GM12878 (cell line): Measurements from ENCODE around the gene NKAIN1. TPM values are rescaled to one million over a fixed set of nuclear protein-coding genes. Genes with fewer than 3 reads are reported as not detected.

Experiments
- ATAC-seq: fragments of 200-7000 bp; cut with Tn5 transposase; 3 replicates; pipeline ENCODE4 v1.9.1; 2020; ENCODE audit warnings: mild to moderate bottlenecking, moderate library complexity
- BruUV-seq: library from RNA; stranded (reverse); fragments of 400-500 nt; replicated peaks from 2 replicates; lab custom pipeline; 2021; lab: Mats Ljungman, UMichigan
- CTCF ChIA-PET: fragments of 300-600 bp; sonication (Branson Sonifier 250); formaldehyde crosslinking; extraction: SDS; loops from one replicate; lab custom pipeline; 2021; ENCODE audit warnings: inconsistent platforms; lab: Yijun Ruan, JAX
- POLR2A ChIA-PET: fragments of 350-600 bp; formaldehyde crosslinking; extraction: SDS; loops from one replicate; lab custom pipeline; 2021; ENCODE audit warnings: inconsistent platforms; lab: Charles Lee
- RAD21 ChIA-PET: fragments of 300-600 bp; sonication (Branson Sonifier 250); formaldehyde crosslinking; loops from one replicate; lab custom pipeline; 2023; ENCODE audit warnings: antibody characterized with exemption; ENCODE audit not compliant: unreplicated experiment; lab: Charles Lee
- SMC1A ChIA-PET: fragments of 300-600 bp; sonication (Branson Sonifier 250); formaldehyde crosslinking; loops from one replicate; lab custom pipeline; 2023; ENCODE audit not compliant: unreplicated experiment, uncharacterized antibody; lab: Charles Lee
- DNase-seq: peaks from one replicate; pipeline ENCODE4 v3.0.0-alpha.2; 2011; ENCODE audit warnings: low read depth, low spot score
- FAIRE-seq: peaks from 3 replicates; lab custom pipeline; 2011; peaks lifted over from hg19 to GRCh38; lab: Jason Lieb, UNC
- H2AFZ ChIP-seq: 2 replicates; pipeline ENCODE4 v1.6.0; 2011; ENCODE audit warnings: low read depth, low read length, control low read depth; ENCODE audit not compliant: control insufficient read depth
- H3K27ac ChIP-seq: 2 replicates; pipeline ENCODE4 v1.5.1; 2011; ENCODE audit warnings: control low read depth; ENCODE audit not compliant: control insufficient read depth, insufficient read depth
- H3K27me3 ChIP-seq, 2 experiments: replicated peaks in 1 of 2; 2 replicates each; pipeline versions ENCODE4 v1.6.0 to v1.6.1; 2011; ENCODE audit warnings: low read length in 1 of 2; ENCODE audit not compliant: control insufficient read depth in 2 of 2, insufficient read depth in 2 of 2
- H3K36me3 ChIP-seq, 2 experiments: 2 replicates each; pipeline ENCODE4 v1.5.1; 2011; ENCODE audit warnings: low read length in 1 of 2; ENCODE audit not compliant: control insufficient read depth in 2 of 2, insufficient read depth in 2 of 2
- H3K4me1 ChIP-seq: 2 replicates; pipeline ENCODE4 v1.6.1; 2011; ENCODE audit warnings: mild to moderate bottlenecking, low read length, moderate library complexity, mixed read lengths; ENCODE audit not compliant: control insufficient read depth, insufficient read depth
- H3K4me2 ChIP-seq: 2 replicates; pipeline ENCODE4 v1.6.0; 2011; ENCODE audit warnings: control low read depth; ENCODE audit not compliant: control insufficient read depth, insufficient read depth
- H3K4me3 ChIP-seq: fragments of 200-600 bp; sonication (generic); 2 replicates; pipeline ENCODE4 v1.5.1; 2016
- H3K79me2 ChIP-seq: 2 replicates; pipeline ENCODE4 v1.6.0; 2011; ENCODE audit warnings: low read length; ENCODE audit not compliant: control insufficient read depth, insufficient read depth
- H3K9ac ChIP-seq: 2 replicates; pipeline ENCODE4 v1.8.0; 2011; ENCODE audit warnings: low read length, control low read depth, mixed read lengths; ENCODE audit not compliant: control insufficient read depth, insufficient read depth
- H3K9me3 ChIP-seq: replicated peaks from 3 replicates; pipeline ENCODE4 v1.5.1; 2011; ENCODE audit warnings: mild to moderate bottlenecking, low read length; ENCODE audit not compliant: control insufficient read depth, insufficient read depth
- H4K20me1 ChIP-seq: 2 replicates; pipeline ENCODE4 v1.6.0; 2011; ENCODE audit not compliant: control insufficient read depth, insufficient read depth
- ASH2L ChIP-seq: fragments of 300-600, 200-600 bp; sonication (generic); IDR thresholded peaks from 2 replicates; pipeline ENCODE4 v1.6.1; 2017; ENCODE audit warnings: low read depth, mild to moderate bottlenecking, borderline replicate concordance
- ATF7 ChIP-seq: fragments of 450-650 bp; IDR thresholded peaks from 2 replicates; pipeline ENCODE4 v1.6.1; 2016; ENCODE audit warnings: low read depth, mild to moderate bottlenecking
- BCL11A ChIP-seq: IDR thresholded peaks from 2 replicates; pipeline ENCODE4 v1.6.1; 2011; ENCODE audit warnings: low read depth, low read length
- CBX3 ChIP-seq: fragments of 200-600 bp; sonication (generic); IDR thresholded peaks from 2 replicates; pipeline ENCODE4 v1.6.1; 2016; ENCODE audit warnings: low read depth, borderline replicate concordance
- EED ChIP-seq: sonication (generic); IDR thresholded peaks from 2 replicates; pipeline ENCODE4 v1.6.1; 2016; ENCODE audit warnings: antibody characterized with exemption, low read depth
- HCFC1 ChIP-seq: fragments of 150-350 bp; IDR thresholded peaks from 2 replicates; pipeline ENCODE4 v1.6.1; 2014; ENCODE audit warnings: low read length
- HDGF ChIP-seq: fragments of 450-650 bp; IDR thresholded peaks from 2 replicates; pipeline ENCODE4 v1.6.1; 2016; ENCODE audit warnings: antibody characterized with exemption
- IKZF2 ChIP-seq, 2 experiments: fragments of 450-650 bp; IDR thresholded peaks; 2 replicates each; pipeline ENCODE4 v1.6.1; 2017; ENCODE audit warnings: mild to moderate bottlenecking in 2 of 2, moderate library complexity in 2 of 2
- JUND ChIP-seq: IDR thresholded peaks from 2 replicates; pipeline ENCODE4 v1.6.1; 2012; ENCODE audit warnings: low read depth, mild to moderate bottlenecking, low read length, improper control_type of control experiment, moderate library complexity
- KLF5 ChIP-seq: fragments of 450-650 bp; IDR thresholded peaks from 2 replicates; pipeline ENCODE4 v1.6.1; 2014; ENCODE audit warnings: mild to moderate bottlenecking; ENCODE audit not compliant: partially characterized antibody
- POU2F2 ChIP-seq: IDR thresholded peaks from 3 replicates; pipeline ENCODE4 v1.6.1; 2011; ENCODE audit warnings: low read depth, mild to moderate bottlenecking, low read length, borderline replicate concordance
- STAT3 ChIP-seq: IDR thresholded peaks from 2 replicates; pipeline ENCODE4 v1.6.1; 2011; ENCODE audit warnings: low read depth, low read length, improper control_type of control experiment
- SUZ12 ChIP-seq: fragments of 200-600 bp; sonication (generic); IDR thresholded peaks from one replicate; pipeline ENCODE4 v1.6.1; 2018; ENCODE audit warnings: antibody characterized with exemption, mild to moderate bottlenecking; ENCODE audit not compliant: unreplicated experiment
- TCF12 ChIP-seq: IDR thresholded peaks from 2 replicates; pipeline ENCODE4 v1.6.1; 2011; ENCODE audit warnings: low read depth, mild to moderate bottlenecking, low read length
- TCF7 ChIP-seq: IDR thresholded peaks from 2 replicates; pipeline ENCODE4 v1.6.1; 2014; ENCODE audit warnings: antibody characterized with exemption, borderline replicate concordance
- YBX1 ChIP-seq: fragments of 450-650 bp; IDR thresholded peaks from 2 replicates; pipeline ENCODE4 v1.6.1; 2016; ENCODE audit warnings: antibody characterized with exemption
- WGBS: methylation state at CpG from one replicate; pipeline ENCODE4 v1.1.6; 2016; ENCODE audit warnings: low lambda C conversion rate; ENCODE audit not compliant: insufficient replicate concordance, insufficient coverage; ENCODE audit errors: missing lambda C conversion rate; 5-methylcytosine and 5-hydroxymethylcytosine counted together
- in situ Hi-C: fragments of 300-500 bp; cut with MboI; formaldehyde crosslinking; loops from 9 replicates; pipeline ENCODE4 v1.14.3; 2018; ENCODE audit warnings: mixed read lengths
- intact Hi-C: fragments of 100-400 bp; cut with micrococcal nuclease; formaldehyde crosslinking; loops from one replicate; pipeline ENCODE4 v1.14.2; 2022; ENCODE audit not compliant: unreplicated experiment
- polyA plus RNA-seq, 11 experiments: library from polyadenylated mRNA; depleted of rRNA in 4 of 11; unstranded in 6 of 11; stranded (reverse) in 5 of 11; fragments of >200 nt; fragmentation: Nextera tagmentation in 4 of 11; fragmentation: Illumina TruSeq in 1 of 11; extraction: Ambion mirVana in 4 of 11; extraction: Trizol in 1 of 11; gene quantifications; 1 replicate in 1 of 11; 2 replicates in 10 of 11; pipeline versions ENCODE4 v1.2.1 to v1.2.3, GENCODE V29; 2011 to 2016; ENCODE audit warnings: inconsistent platforms in 2 of 11, missing spikeins in 2 of 11, low read depth in 1 of 11
- total RNA-seq, 4 experiments: library from RNA; depleted of rRNA in 3 of 4; stranded (reverse); fragments of >200 nt in 3 of 4; fragmentation: Illumina TruSeq in 1 of 4; extraction: Trizol in 1 of 4; gene quantifications; 2 replicates each; pipeline versions ENCODE4 v1.2.1 to v1.2.3, GENCODE V29; 2013 to 2021
- TF ChIP-seq, protein P1 (sequence below): IDR thresholded peaks from 2 replicates; pipeline ENCODE4 v1.6.1; 2011; ENCODE audit warnings: low read depth, mild to moderate bottlenecking, low read length, moderate library complexity, borderline replicate concordance; ENCODE audit errors: extremely low read depth
- TF ChIP-seq, protein P2 (sequence below): fragments of 450-650 bp; IDR thresholded peaks from 2 replicates; pipeline ENCODE4 v1.6.1; 2018; ENCODE audit warnings: mild to moderate bottlenecking, low read depth, moderate library complexity; ENCODE audit not compliant: partially characterized antibody

NKAIN1 gene
- total and polyA plus RNA-seq, 10 of the 15 experiments (the other 5 are each of a cell fraction or from before 2014, with no cell fraction given), result not detected

DNA sequence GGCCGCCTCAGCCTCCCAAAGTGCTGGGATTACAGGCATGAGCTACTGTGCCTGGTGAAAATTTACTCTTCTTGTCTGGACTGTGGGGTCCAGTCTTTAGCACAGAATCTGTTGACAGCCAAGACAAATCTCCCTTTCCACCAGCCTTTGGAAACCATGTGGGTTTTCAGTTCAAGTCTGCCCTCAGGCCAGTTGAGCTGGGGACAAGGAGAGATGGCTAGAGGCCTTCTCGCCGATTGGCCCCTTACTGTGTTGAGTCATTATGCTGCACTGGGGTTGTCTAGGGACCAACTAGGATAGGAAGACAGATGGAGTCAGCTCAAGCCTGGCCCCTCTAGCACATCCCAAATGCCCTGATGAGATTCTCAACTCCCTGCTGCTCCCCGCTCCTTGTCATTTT lies 8.6 kb upstream of the NKAIN1 start:
- H3K27me3 ChIP-seq, result no peaks in the 10 kb centered on the region; a peak in 1 of 4 replicates
- ChIA-PET CTCF (no interaction called here), SMC1A (interaction anchor here (0.9 kb wide), 1 partner anchor 112 kb away, joined by 3 read pairs; no protein-coding TSS in a partner anchor), POLR2A (no interaction called here), RAD21 (no interaction called here)
- DNase-seq (no peak), ATAC-seq (no peak), FAIRE-seq (no peak)
- in situ Hi-C loops (no loop called here), intact Hi-C loops (no loop called here)
- H3K4me3 ChIP-seq, result no peak overlapping the region
- no TSS peak for BruUV-seq
- TF ChIP-seq KLF5 (no peak), POU2F2 (no peak)
- TF ChIP-seq, protein P1, sequence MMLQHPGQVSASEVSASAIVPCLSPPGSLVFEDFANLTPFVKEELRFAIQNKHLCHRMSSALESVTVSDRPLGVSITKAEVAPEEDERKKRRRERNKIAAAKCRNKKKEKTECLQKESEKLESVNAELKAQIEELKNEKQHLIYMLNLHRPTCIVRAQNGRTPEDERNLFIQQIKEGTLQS, result no peak
- H3K27ac ChIP-seq, result no peak overlapping the region
- no peak overlapping the region for H2AFZ ChIP-seq
- H3K4me1 ChIP-seq, result no peaks in the 10 kb centered on the region
- WGBS, result 100% methylated on average over 4 of the region's 4 CpGs
- no peaks in the 10 kb centered on the region for H3K79me2 ChIP-seq
- H3K4me2 ChIP-seq, result no peak overlapping the region
- H3K9ac ChIP-seq, result no peak overlapping the region
- no peaks in the 10 kb centered on the region for H3K36me3 ChIP-seq
- no peaks in the 10 kb centered on the region for H4K20me1 ChIP-seq
- H3K9me3 ChIP-seq, result no peaks in the 10 kb centered on the region

DNA sequence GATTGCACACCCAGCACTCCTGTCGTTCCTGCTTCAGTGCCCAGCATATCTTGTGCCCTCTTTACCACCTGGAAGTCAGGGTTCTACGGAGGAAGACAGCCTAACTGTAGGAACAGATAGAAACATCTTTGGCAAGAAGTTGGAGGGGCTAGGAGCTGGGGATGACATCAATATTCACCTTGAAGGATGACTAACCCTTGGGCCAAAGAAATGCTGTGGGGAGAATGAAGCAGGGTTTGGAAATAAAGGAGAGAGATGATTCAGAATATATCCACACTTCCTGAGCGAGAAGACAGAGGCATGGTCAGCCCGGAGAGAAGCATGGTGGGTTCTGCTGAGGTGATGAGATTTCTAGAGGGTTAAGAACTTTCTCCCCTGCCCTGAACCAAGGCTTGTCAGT lies 4.6 kb upstream of the NKAIN1 start:
- Histone ChIP-seq H3K4me1 (no peaks in the 10 kb centered on the region), H3K4me2 (no peak overlapping the region), H4K20me1 (no peaks in the 10 kb centered on the region), H3K79me2 (no peaks in the 10 kb centered on the region), H3K9ac (no peak overlapping the region), H3K27me3 (peaks cover 0 to 8% of the 10 kb centered on the region in 2 experiments; a peak in 2 of 4 replicates), H3K9me3 (no peaks in the 10 kb centered on the region), H3K27ac (no peak overlapping the region), H3K36me3 (no peaks in the 10 kb centered on the region), H3K4me3 (no peak overlapping the region), H2AFZ (no peak overlapping the region)
- no TSS peak for BruUV-seq
- DNase-seq, result no peak
- CTCF ChIA-PET, result no interaction called here
- FAIRE-seq, result no peak
- SMC1A ChIA-PET, result no interaction called here
- RAD21 ChIA-PET, result no interaction called here
- POLR2A ChIA-PET, result no interaction called here
- intact Hi-C loops, result no loop called here
- ATAC-seq, result no peak
- 69% methylated on average over 4 of the region's 4 CpGs for whole genome bisulfite sequencing
- in situ Hi-C loops, result no loop called here
- TF ChIP-seq ATF7, result no peak
- TF ChIP-seq HCFC1, result no peak
- no peak for TF ChIP-seq KLF5
- TF ChIP-seq STAT3, result no peak
- no peak for TF ChIP-seq EED
- TF ChIP-seq CBX3, result no peak
- no peak for TF ChIP-seq TCF7
- no peak for TF ChIP-seq IKZF2 (IDR thresholded peaks at IDR 0.05)
- no peak for TF ChIP-seq ASH2L
- no peak for TF ChIP-seq SUZ12
- no peak for TF ChIP-seq BCL11A
- no peak for TF ChIP-seq TCF12
- TF ChIP-seq, protein P2, sequence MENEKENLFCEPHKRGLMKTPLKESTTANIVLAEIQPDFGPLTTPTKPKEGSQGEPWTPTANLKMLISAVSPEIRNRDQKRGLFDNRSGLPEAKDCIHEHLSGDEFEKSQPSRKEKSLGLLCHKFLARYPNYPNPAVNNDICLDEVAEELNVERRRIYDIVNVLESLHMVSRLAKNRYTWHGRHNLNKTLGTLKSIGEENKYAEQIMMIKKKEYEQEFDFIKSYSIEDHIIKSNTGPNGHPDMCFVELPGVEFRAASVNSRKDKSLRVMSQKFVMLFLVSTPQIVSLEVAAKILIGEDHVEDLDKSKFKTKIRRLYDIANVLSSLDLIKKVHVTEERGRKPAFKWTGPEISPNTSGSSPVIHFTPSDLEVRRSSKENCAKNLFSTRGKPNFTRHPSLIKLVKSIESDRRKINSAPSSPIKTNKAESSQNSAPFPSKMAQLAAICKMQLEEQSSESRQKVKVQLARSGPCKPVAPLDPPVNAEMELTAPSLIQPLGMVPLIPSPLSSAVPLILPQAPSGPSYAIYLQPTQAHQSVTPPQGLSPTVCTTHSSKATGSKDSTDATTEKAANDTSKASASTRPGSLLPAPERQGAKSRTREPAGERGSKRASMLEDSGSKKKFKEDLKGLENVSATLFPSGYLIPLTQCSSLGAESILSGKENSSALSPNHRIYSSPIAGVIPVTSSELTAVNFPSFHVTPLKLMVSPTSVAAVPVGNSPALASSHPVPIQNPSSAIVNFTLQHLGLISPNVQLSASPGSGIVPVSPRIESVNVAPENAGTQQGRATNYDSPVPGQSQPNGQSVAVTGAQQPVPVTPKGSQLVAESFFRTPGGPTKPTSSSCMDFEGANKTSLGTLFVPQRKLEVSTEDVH, result no peak
- no peak for TF ChIP-seq JUND
- TF ChIP-seq YBX1, result no peak
- TF ChIP-seq HDGF, result no peak
